Memory B cell (primary cell): ENCODE data around the gene ATP9A.
"Not testable (repeated sequence)": the region's sequence is repeated elsewhere in the genome, so short reads cannot be mapped to it uniquely, and the experiment has no call there.

Experiments used
- ATAC-seq: fragments of 150-1000 bp; cut with Tn5 transposase; 2 replicates; pipeline ENCODE4 v1.10.0; 2021; ENCODE audit warnings: low read depth, mild to moderate bottlenecking, moderate library complexity
- DNase-seq, 2 donors: peaks; one replicate each; pipeline ENCODE4 v3.0.0; 2022; ENCODE audit warnings: low spot score in 2 of 2
- H3K27ac Mint-ChIP-seq: one replicate; pipeline ENCODE4 v1.8.0; 2022; ENCODE audit warnings: mild to moderate bottlenecking, moderate library complexity, mixed read lengths
- H3K27me3 Mint-ChIP-seq: one replicate; pipeline ENCODE4 v1.8.0; 2022; ENCODE audit warnings: mixed read lengths
- H3K36me3 Mint-ChIP-seq: one replicate; pipeline ENCODE4 v1.8.0; 2022; ENCODE audit warnings: mild to moderate bottlenecking, mixed read lengths
- H3K4me1 Mint-ChIP-seq: one replicate; pipeline ENCODE4 v1.8.0; 2022; ENCODE audit warnings: mixed read lengths
- H3K4me3 Mint-ChIP-seq: one replicate; pipeline ENCODE4 v1.8.0; 2022; ENCODE audit warnings: mild to moderate bottlenecking, moderate library complexity, mixed read lengths
- H3K9me3 Mint-ChIP-seq: one replicate; pipeline ENCODE4 v1.8.0; 2022; ENCODE audit warnings: mixed read lengths

ATP9A gene

GRCh38 chr20:51575486-51575885 lies 192.7 kb downstream of the ATP9A start:
- Mint-ChIP-seq H3K4me3 (no peak overlapping the region), H3K27me3 (peaks cover 7% of the 10 kb centered on the region), H3K27ac (no peak overlapping the region), H3K4me1 (peaks cover 1% of the 10 kb centered on the region), H3K9me3 (peaks cover 4% of the 10 kb centered on the region), H3K36me3 (no peaks in the 10 kb centered on the region)
- ATAC-seq: no peak
- no peak for DNase-seq

- H3K27ac Mint-ChIP-seq: no peak overlapping the region
- ATAC-seq (no peak), DNase-seq (no peak)
- no peaks in the 10 kb centered on the region for H3K4me1 Mint-ChIP-seq
- peaks cover 5% of the 10 kb centered on the region for H3K27me3 Mint-ChIP-seq
- no peaks in the 10 kb centered on the region for H3K36me3 Mint-ChIP-seq
- H3K4me3 Mint-ChIP-seq: no peak overlapping the region
- H3K9me3 Mint-ChIP-seq: peaks cover 4% of the 10 kb centered on the region
Observed at GRCh38 chr20:51574248-51575033, 193.7 kb downstream of the ATP9A start.

GRCh38 chr20:51573576-51574243 lies 194.5 kb downstream of the ATP9A start:
- Mint-ChIP-seq H3K36me3 (no peaks in the 10 kb centered on the region), H3K27ac (no peak overlapping the region), H3K27me3 (peaks cover 6% of the 10 kb centered on the region), H3K9me3 (peaks cover 4% of the 10 kb centered on the region), H3K4me1 (no peaks in the 10 kb centered on the region), H3K4me3 (no peak overlapping the region)
- no peak for DNase-seq
- no peak for ATAC-seq

- ATAC-seq (no peak), DNase-seq (no peak)
- no peaks in the 10 kb centered on the region for H3K4me1 Mint-ChIP-seq
- H3K9me3 Mint-ChIP-seq: peaks cover 9% of the 10 kb centered on the region
- peaks cover 11% of the 10 kb centered on the region for H3K27me3 Mint-ChIP-seq
- H3K36me3 Mint-ChIP-seq: peaks cover 2% of the 10 kb centered on the region
- H3K27ac Mint-ChIP-seq: no peak overlapping the region
- no peak overlapping the region for H3K4me3 Mint-ChIP-seq
Observed at GRCh38 chr20:51571460-51571794, 196.8 kb downstream of the ATP9A start.

GRCh38 chr20:51570739-51571459 lies 197.3 kb downstream of the ATP9A start:
- H3K4me3 Mint-ChIP-seq: no peak overlapping the region
- H3K27ac Mint-ChIP-seq: no peak overlapping the region
- ATAC-seq (no peak), DNase-seq (no peak)
- H3K36me3 Mint-ChIP-seq: peaks cover 2% of the 10 kb centered on the region
- H3K27me3 Mint-ChIP-seq: peaks cover 10% of the 10 kb centered on the region
- no peaks in the 10 kb centered on the region for H3K4me1 Mint-ChIP-seq
- H3K9me3 Mint-ChIP-seq: peaks cover 9% of the 10 kb centered on the region

- H3K4me3 Mint-ChIP-seq: no peak overlapping the region
- H3K9me3 Mint-ChIP-seq: peaks cover 8% of the 10 kb centered on the region
- H3K36me3 Mint-ChIP-seq: peaks cover 2% of the 10 kb centered on the region
- no peaks in the 10 kb centered on the region for H3K4me1 Mint-ChIP-seq
- DNase-seq (no peak), ATAC-seq (no peak)
- peaks cover 10% of the 10 kb centered on the region for H3K27me3 Mint-ChIP-seq
- no peak overlapping the region for H3K27ac Mint-ChIP-seq
Observed at GRCh38 chr20:51569815-51570738, 198.1 kb downstream of the ATP9A start.

- H3K36me3 Mint-ChIP-seq, H3K27me3 Mint-ChIP-seq, ATAC-seq: not testable (repeated sequence)
Observed at GRCh38 chr20:51568533-51568932, 199.7 kb downstream of the ATP9A start.

GRCh38 chr20:51567622-51568021 lies 200.6 kb downstream of the ATP9A start:
- peaks cover 2% of the 10 kb centered on the region for H3K36me3 Mint-ChIP-seq
- H3K9me3 Mint-ChIP-seq: peaks cover 6% of the 10 kb centered on the region
- H3K4me1 Mint-ChIP-seq: no peaks in the 10 kb centered on the region
- H3K27ac Mint-ChIP-seq: no peak overlapping the region
- ATAC-seq (no peak), DNase-seq (no peak)
- H3K27me3 Mint-ChIP-seq: peaks cover 14% of the 10 kb centered on the region
- no peak overlapping the region for H3K4me3 Mint-ChIP-seq

More at GRCh38 chr20:51568533-51568932, 199.7 kb downstream of the ATP9A start:
- not testable (repeated sequence) for H3K4me3 Mint-ChIP-seq, H3K27ac Mint-ChIP-seq, DNase-seq, H3K4me1 Mint-ChIP-seq, H3K9me3 Mint-ChIP-seq

GRCh38 chr20:51566594-51566993 lies 201.6 kb downstream of the ATP9A start:
- ATAC-seq (no peak), DNase-seq (no peak)
- Mint-ChIP-seq H3K27me3 (peaks cover 18% of the 10 kb centered on the region), H3K4me3 (no peak overlapping the region), H3K9me3 (peaks cover 6% of the 10 kb centered on the region), H3K36me3 (peaks cover 2% of the 10 kb centered on the region), H3K4me1 (peaks cover 5% of the 10 kb centered on the region), H3K27ac (no peak overlapping the region)

- Mint-ChIP-seq H3K27ac (no peak overlapping the region), H3K4me1 (peaks cover 13% of the 10 kb centered on the region), H3K36me3 (peaks cover 2% of the 10 kb centered on the region), H3K9me3 (peaks cover 6% of the 10 kb centered on the region), H3K27me3 (peaks cover 25% of the 10 kb centered on the region), H3K4me3 (no peak overlapping the region)
- no peak for DNase-seq
- ATAC-seq: no peak
Observed at GRCh38 chr20:51565298-51566144, 202.7 kb downstream of the ATP9A start.

- no peak for DNase-seq
- peaks cover 2% of the 10 kb centered on the region for H3K36me3 Mint-ChIP-seq
- peaks cover 6% of the 10 kb centered on the region for H3K9me3 Mint-ChIP-seq
- peak; percentile 45 for ATAC-seq
- H3K4me3 Mint-ChIP-seq: no peak overlapping the region
- peaks cover 34% of the 10 kb centered on the region for H3K27me3 Mint-ChIP-seq
- H3K4me1 Mint-ChIP-seq: peaks cover 15% of the 10 kb centered on the region
- no peak overlapping the region for H3K27ac Mint-ChIP-seq
Observed at GRCh38 chr20:51563486-51564332, 204.5 kb downstream of the ATP9A start.

GRCh38 chr20:51563174-51563485 lies 205.1 kb downstream of the ATP9A start:
- Mint-ChIP-seq H3K4me3 (peak overlapping the region; percentile 73), H3K9me3 (peaks cover 3% of the 10 kb centered on the region), H3K4me1 (peaks cover 15% of the 10 kb centered on the region), H3K36me3 (peaks cover 2% of the 10 kb centered on the region), H3K27me3 (peaks cover 31% of the 10 kb centered on the region), H3K27ac (no peak overlapping the region)
- DNase-seq: no peak
- no peak for ATAC-seq
